Activated naive CD8-positive, alpha-beta T cell treated with anti-CD3 and anti-CD28 coated beads for 36 hours (primary cell): ENCODE measurements around the gene CFAP68. TPM values are rescaled to one million over a fixed set of nuclear protein-coding genes. Genes with fewer than 3 reads are reported as not detected.

Source experiments
- DNase-seq: peaks from one replicate; pipeline ENCODE4 v3.0.0; 2021
- H3K27ac Mint-ChIP-seq: one replicate; pipeline ENCODE4 v1.8.0; 2022; ENCODE audit warnings: mild to moderate bottlenecking, moderate library complexity, mixed read lengths
- H3K27me3 Mint-ChIP-seq: one replicate; pipeline ENCODE4 v1.8.0; 2022; ENCODE audit warnings: mild to moderate bottlenecking, mixed read lengths
- H3K36me3 Mint-ChIP-seq: one replicate; pipeline ENCODE4 v1.8.0; 2021; ENCODE audit warnings: mild to moderate bottlenecking, mixed read lengths
- H3K4me1 Mint-ChIP-seq: one replicate; pipeline ENCODE4 v1.8.0; 2021; ENCODE audit warnings: mixed read lengths
- H3K4me3 Mint-ChIP-seq: one replicate; pipeline ENCODE4 v1.8.0; 2022; ENCODE audit warnings: mild to moderate bottlenecking, moderate library complexity, mixed read lengths
- H3K9me3 Mint-ChIP-seq: one replicate; pipeline ENCODE4 v1.8.0; 2022; ENCODE audit warnings: mixed read lengths
- total RNA-seq, 2 experiments: library from RNA; stranded (reverse); gene quantifications; one replicate each; pipeline ENCODE4 v1.2.3, GENCODE V29; 2021

Gene CFAP68
- total RNA-seq, 2 experiments from 2014 or later, result 45.8 to 47.0 TPM

DNA sequence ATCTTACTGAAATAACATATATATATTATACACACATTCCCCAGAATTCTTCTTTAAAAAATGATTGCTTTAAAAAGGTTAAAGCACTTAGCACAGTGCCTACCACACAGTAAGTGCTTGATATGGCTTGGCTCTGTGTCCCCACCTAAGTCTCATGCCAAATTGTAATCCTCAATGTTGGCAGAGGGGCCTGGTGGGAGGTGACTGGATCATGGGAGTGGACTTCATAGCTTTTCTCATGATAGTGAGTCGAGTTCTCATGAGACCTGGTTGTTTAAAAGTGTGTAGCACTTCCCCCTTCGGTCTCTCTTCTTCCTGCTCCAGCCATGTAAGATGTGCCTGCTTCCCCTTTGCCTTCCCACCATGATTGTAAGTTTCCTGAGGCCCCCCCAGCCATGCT is 26.1 kb downstream of the CFAP68 start:
- peaks cover 5% of the 10 kb centered on the region for H3K9me3 Mint-ChIP-seq
- no peak overlapping the region for H3K27ac Mint-ChIP-seq
- H3K4me3 Mint-ChIP-seq, result no peak overlapping the region
- no peaks in the 10 kb centered on the region for H3K4me1 Mint-ChIP-seq
- H3K36me3 Mint-ChIP-seq, result peaks cover 6% of the 10 kb centered on the region
- peaks cover 13% of the 10 kb centered on the region for H3K27me3 Mint-ChIP-seq
- DNase-seq, result no peak

DNA sequence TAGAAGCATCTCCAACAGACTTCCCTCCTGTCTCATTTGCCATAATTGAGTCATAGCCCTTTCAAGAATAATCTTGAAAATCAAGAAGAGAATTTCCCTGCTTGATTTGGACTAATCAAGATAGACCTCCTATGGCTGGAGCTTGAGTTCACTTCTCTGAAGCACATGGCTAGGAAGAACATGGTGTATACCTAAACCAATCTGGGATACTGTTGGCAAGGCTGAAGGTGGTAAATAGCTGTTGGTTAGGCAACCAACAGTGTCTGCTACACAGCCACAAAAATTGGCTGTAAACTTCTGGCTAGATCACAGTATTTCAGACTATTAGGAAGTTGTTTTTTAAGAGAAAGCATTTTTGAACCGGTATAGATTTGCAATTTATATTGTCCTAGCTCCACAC is 27.3 kb downstream of the CFAP68 start:
- peaks cover 6% of the 10 kb centered on the region for H3K36me3 Mint-ChIP-seq
- no peak overlapping the region for H3K27ac Mint-ChIP-seq
- H3K9me3 Mint-ChIP-seq, result peaks cover 5% of the 10 kb centered on the region
- DNase-seq, result no peak
- H3K4me1 Mint-ChIP-seq, result no peaks in the 10 kb centered on the region
- H3K4me3 Mint-ChIP-seq, result no peak overlapping the region
- peaks cover 24% of the 10 kb centered on the region for H3K27me3 Mint-ChIP-seq

DNA sequence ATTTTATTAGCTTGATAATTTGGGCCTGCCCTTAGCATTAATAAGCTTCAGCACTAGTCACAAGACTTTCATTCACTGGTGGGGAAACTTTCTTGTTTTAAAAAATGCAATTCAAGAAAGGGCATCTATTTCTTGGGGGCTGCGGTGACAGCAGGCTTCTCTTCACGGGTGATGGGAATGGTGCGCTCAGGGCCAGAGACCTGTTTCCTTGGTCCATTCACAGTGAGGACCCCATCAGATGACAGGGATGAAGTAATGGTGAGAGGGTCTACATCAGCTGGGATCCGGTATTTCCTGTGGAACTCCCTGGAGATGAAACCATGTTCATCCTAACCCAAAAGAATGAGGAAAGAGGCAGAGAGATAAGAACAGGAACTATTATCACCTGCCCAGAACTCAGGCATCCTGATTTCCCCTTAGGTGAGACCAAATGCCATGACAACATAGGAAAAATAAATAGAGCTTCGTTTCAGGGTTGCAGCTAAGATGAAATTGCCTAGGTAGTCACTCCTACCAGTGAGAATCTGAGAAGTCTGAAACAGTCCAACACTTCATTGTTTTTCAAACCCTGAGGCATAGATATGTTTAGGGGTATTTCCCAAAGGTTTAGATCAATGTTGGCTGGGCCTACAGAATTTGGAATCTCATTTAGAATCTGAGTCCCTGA is 29.4 kb downstream of the CFAP68 start:
- Mint-ChIP-seq H3K27ac (no peak overlapping the region), H3K27me3 (peaks cover 40% of the 10 kb centered on the region), H3K4me1 (peaks cover 3% of the 10 kb centered on the region), H3K4me3 (no peak overlapping the region), H3K9me3 (peaks cover 5% of the 10 kb centered on the region), H3K36me3 (peaks cover 6% of the 10 kb centered on the region)
- no peak for DNase-seq

DNA sequence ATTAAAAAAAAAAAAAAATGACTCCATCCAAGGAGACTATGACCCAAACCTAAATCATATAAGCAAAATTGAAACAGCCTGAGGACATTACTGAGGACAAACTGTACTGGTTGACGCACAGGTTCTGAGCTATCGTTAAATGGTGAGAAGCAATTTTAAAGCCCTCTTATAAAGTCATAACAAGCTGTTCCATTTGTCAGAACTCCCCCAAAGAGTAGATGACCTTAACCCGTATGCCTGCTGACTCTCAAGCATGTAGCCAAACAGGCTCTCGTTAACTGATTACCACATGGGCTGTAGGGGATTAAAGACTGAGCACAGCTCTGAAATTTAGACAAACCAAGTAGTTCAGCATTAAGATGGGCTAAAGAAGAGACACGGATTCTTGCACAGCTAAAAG is 30.0 kb downstream of the CFAP68 start:
- peaks cover 5% of the 10 kb centered on the region for H3K9me3 Mint-ChIP-seq
- DNase-seq, result no peak
- H3K36me3 Mint-ChIP-seq, result peaks cover 6% of the 10 kb centered on the region
- no peak overlapping the region for H3K4me3 Mint-ChIP-seq
- peaks cover 46% of the 10 kb centered on the region for H3K27me3 Mint-ChIP-seq
- peaks cover 3% of the 10 kb centered on the region for H3K4me1 Mint-ChIP-seq
- H3K27ac Mint-ChIP-seq, result no peak overlapping the region

DNA sequence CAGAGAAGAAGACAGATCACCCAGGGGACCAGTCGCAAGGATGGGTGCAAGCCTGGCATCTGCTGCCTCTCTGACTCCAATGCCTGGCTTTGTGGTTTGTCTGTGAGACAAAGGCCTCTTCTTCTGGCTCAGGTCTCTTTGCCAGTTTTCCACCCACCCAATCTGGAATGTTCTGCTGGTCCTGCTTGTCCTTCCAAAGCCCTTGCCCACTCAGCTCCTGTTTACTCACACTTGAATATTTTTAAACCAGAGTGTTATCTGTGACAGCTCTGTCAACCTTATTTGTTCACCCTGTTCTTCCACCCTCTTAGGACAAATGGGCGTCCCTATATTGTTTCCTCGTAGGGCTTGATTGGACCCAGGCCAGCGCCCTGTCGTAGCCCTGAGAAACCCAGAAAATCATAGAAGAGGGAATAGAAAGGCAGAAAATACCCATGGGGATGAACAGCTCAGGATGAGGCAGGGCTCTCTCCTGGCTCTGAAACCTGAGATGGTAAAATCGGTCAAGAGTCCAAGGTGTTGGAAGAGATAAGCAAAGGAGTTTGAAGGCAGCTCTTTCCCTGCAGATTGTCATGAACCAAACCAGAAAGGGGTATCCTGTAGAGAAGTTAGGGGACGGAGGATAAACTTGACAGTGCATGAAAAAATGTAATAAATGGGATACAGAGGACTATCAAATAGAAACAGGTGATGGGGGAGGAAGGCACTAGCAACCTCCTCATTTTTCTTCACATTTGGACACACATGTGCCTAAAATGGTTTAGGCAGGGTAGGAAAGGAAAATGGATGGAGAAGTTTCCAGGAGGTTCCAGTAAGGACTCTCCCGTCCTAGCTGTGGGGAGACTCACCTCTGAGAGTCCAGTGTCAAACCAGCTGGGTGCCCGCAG is 31.6 kb downstream of the CFAP68 start:
- no peaks in the 10 kb centered on the region for H3K9me3 Mint-ChIP-seq
- H3K27me3 Mint-ChIP-seq, result peaks cover 46% of the 10 kb centered on the region

DNA sequence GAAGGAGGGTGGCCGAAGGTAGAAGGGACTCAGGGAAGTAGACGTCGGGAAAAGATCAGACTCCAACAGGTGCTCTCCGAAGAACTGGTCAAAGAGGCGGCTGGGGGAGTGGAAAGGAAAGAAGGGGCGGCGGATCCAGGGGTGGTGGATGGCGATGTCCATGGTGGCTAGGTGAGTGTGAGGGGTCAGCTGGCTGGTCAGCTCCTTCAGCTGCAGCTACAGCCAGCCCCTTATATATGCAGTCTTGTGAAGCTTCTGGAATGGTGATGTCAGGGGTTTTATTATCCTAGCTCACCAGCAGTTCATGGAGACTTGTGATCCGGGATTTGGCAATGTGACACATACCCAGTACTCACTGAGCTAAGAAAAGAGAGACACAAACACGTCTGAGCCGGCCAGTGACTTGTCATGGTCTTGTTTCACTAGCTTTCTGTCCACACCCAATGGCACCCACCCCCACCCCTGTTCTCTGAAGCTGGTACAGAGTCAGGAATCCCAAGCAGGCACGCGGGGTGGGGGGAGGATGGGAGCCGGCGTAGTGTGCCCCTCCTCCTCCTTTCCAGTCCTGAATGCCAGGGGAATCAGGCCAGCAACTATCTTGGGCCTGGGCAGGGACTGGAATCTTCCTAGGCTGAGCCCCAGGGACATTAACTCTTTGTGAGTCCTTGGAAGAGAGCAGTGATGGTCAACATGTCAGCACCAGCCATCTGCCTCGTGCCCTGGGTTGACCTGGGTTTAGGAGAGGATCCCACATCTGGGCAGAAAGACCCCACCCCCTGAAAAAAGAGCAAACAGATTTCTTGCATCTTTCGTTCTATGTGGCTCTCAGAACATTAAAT is 32.4 kb downstream of the CFAP68 start, which contains the start of gene CRYAB:
Gene CRYAB (minus strand): TSS at position 208 of the 839 bp plus-strand sequence. CDS start 46 bp downstream, at position 162.
- H3K27me3 Mint-ChIP-seq, result peaks cover 52% of the 10 kb centered on the region
- peaks cover 3% of the 10 kb centered on the region for H3K4me1 Mint-ChIP-seq
- H3K9me3 Mint-ChIP-seq, result no peaks in the 10 kb centered on the region
- H3K36me3 Mint-ChIP-seq, result no peaks in the 10 kb centered on the region
- no peak for DNase-seq
- H3K4me3 Mint-ChIP-seq, result no peak within 1 kb of the TSS
- no peak within 1 kb of the TSS for H3K27ac Mint-ChIP-seq

More for the DNA sequence above, 31.6 kb downstream of the CFAP68 start:
- H3K27ac Mint-ChIP-seq, result no peak overlapping the region
- H3K36me3 Mint-ChIP-seq, result no peaks in the 10 kb centered on the region
- no peak overlapping the region for H3K4me3 Mint-ChIP-seq
- H3K4me1 Mint-ChIP-seq, result peaks cover 3% of the 10 kb centered on the region
- no peak for DNase-seq

DNA sequence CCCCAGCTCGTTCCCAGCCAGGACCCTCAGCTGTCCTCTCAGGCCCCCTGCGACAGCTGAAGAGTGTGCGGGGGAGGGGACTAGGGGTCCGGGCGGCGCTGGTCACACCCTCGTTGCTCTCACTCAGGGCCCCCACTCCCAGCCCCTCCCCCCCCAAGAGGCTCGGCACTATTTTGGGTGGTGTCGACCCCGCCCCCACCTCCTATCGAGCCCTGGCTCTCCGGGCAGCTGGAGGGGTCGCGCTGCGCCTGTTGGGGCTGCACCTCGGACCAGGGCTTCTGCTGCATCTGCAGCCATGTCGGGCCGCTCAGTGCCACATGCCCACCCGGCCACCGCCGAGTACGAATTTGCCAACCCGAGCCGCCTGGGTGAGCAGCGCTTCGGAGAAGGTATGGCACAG is 33.2 kb downstream of the CFAP68 start, which contains the start of gene HSPB2:
Gene HSPB2 (plus strand): TSS at position 200 of the 400 bp plus-strand sequence. CDS start 96 bp downstream, at position 296.
- peaks cover 3% of the 10 kb centered on the region for H3K4me1 Mint-ChIP-seq
- DNase-seq, result no peak
- no peaks in the 10 kb centered on the region for H3K9me3 Mint-ChIP-seq
- H3K27ac Mint-ChIP-seq, result no peak within 1 kb of the TSS
- no peak within 1 kb of the TSS for H3K4me3 Mint-ChIP-seq
- H3K36me3 Mint-ChIP-seq, result no peaks in the 10 kb centered on the region
- peaks cover 51% of the 10 kb centered on the region for H3K27me3 Mint-ChIP-seq

DNA sequence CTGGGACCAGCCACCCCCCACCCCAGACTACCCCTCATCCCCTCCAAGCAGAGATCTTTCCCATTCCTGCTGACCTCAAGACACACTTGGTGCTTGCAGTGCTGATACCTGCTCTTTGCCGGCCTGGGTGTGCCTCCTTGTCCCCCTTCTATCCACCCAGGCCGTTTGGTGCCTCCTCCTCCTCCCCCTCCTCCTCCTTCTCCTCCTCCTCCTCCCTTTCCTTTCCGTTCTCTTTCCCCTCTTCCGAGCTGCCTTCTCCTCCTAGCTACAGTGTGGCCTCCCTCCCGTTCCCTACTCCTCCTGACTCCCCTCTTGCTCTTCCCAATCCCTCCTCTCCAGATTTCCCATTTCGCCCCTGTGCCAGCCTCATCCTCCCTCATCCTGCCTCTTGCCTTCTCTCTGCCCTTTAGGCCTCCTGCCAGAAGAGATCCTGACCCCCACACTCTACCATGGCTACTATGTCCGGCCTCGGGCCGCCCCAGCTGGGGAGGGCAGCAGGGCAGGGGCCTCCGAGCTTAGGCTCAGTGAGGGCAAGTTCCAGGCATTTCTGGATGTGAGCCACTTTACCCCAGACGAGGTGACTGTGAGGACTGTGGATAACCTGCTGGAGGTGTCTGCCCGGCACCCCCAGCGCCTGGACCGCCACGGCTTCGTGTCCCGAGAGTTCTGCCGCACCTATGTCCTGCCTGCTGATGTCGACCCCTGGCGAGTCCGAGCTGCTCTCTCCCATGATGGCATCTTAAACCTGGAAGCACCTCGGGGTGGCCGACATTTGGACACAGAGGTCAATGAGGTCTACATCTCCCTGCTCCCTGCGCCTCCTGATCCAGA is 33.9 kb downstream of the CFAP68 start:
- no peak overlapping the region for H3K4me3 Mint-ChIP-seq
- peaks cover 3% of the 10 kb centered on the region for H3K4me1 Mint-ChIP-seq
- no peak overlapping the region for H3K27ac Mint-ChIP-seq
- H3K27me3 Mint-ChIP-seq, result peaks cover 51% of the 10 kb centered on the region
- H3K9me3 Mint-ChIP-seq, result no peaks in the 10 kb centered on the region
- no peaks in the 10 kb centered on the region for H3K36me3 Mint-ChIP-seq
- DNase-seq, result no peak

DNA sequence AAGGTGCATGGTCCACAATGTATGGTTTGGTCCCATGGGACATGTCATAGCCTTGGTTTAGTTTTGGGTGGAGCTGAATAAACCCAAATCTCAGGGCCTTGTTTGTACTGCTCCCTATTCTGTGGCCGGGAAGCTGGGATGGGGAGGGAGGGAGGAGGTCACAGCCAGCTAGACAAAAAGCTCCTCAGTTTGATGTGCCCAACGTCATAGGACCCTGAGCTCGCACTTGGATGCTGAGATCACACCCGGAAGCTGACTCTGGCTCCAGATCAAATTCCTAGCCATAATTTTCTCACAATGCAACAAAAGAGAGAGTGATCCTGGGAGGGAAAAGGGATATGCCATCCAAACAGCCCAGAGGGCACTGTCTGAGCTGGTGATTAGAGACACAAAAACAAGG is 34.7 kb downstream of the CFAP68 start:
- Mint-ChIP-seq H3K36me3 (no peaks in the 10 kb centered on the region), H3K4me3 (no peak overlapping the region), H3K27me3 (peaks cover 51% of the 10 kb centered on the region), H3K9me3 (no peaks in the 10 kb centered on the region), H3K27ac (no peak overlapping the region), H3K4me1 (peaks cover 3% of the 10 kb centered on the region)
- no peak for DNase-seq

DNA sequence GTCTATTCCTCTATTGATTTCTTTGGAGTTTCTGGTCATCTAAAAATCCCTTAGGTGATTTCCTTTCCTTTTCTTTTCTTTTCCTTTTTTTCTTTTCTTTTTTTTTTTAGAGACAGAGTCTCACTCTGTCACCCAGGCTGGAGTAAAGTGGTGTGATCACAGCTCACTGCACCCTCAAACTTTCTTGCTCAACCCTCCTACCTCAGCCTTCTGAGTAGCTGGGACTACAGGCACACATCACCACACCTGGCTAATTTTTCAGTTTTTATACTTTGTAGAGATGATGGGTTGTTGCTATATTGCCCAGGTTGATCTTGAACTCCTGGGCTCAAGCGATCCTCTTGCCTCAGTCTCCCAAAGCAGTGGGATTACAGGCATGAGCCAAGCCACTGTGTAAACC is 37.4 kb downstream of the CFAP68 start:
- Mint-ChIP-seq H3K27ac (no peak overlapping the region), H3K36me3 (no peaks in the 10 kb centered on the region), H3K4me1 (peaks cover 3% of the 10 kb centered on the region), H3K9me3 (no peaks in the 10 kb centered on the region), H3K4me3 (no peak overlapping the region), H3K27me3 (peaks cover 39% of the 10 kb centered on the region)
- no peak for DNase-seq

DNA sequence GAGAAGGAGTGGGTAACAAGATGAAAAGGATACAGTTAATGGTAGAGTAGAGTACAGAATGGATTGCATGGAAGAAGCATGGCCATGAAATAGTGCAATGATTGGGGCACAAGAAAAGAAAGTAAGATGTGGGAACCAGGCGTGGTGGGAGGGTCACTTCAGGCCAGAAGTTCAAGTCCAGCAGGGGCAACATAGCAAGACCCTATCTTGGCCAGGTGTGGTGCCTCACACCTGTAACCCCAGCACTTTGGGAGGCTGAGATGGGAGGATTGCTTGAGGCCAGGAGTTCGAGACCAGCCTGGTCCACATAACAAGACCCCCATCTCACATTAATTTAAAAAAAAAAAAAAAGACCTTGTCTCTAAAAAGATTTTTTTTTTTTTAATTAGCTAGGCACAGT is 38.0 kb downstream of the CFAP68 start:
- H3K27me3 Mint-ChIP-seq, result peaks cover 34% of the 10 kb centered on the region
- no peak overlapping the region for H3K4me3 Mint-ChIP-seq
- no peaks in the 10 kb centered on the region for H3K9me3 Mint-ChIP-seq
- no peak for DNase-seq
- no peaks in the 10 kb centered on the region for H3K36me3 Mint-ChIP-seq
- no peak overlapping the region for H3K27ac Mint-ChIP-seq
- H3K4me1 Mint-ChIP-seq, result peaks cover 2% of the 10 kb centered on the region

DNA sequence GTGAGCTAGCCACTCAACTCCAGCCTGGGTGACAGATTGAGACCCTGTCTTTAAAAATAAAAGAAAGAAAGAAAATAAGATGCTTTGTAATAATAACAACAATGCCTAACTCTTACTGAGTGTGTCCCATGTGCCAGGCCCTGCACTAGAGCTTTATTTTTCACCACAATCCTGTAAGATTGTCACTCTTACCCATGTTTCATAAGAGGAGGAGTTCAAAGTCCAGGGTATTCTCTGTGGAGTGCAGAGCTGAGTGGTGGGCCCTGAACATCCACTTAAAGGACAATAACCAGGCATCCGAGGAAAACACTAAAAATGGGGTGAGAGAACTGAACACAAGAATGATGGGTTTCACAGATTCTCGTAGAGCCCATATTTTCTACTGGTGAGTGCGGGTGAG is 38.4 kb downstream of the CFAP68 start:
- no peak for DNase-seq
- Mint-ChIP-seq H3K4me1 (peaks cover 2% of the 10 kb centered on the region), H3K36me3 (no peaks in the 10 kb centered on the region), H3K4me3 (no peak overlapping the region), H3K27ac (no peak overlapping the region), H3K27me3 (peaks cover 31% of the 10 kb centered on the region), H3K9me3 (no peaks in the 10 kb centered on the region)

DNA sequence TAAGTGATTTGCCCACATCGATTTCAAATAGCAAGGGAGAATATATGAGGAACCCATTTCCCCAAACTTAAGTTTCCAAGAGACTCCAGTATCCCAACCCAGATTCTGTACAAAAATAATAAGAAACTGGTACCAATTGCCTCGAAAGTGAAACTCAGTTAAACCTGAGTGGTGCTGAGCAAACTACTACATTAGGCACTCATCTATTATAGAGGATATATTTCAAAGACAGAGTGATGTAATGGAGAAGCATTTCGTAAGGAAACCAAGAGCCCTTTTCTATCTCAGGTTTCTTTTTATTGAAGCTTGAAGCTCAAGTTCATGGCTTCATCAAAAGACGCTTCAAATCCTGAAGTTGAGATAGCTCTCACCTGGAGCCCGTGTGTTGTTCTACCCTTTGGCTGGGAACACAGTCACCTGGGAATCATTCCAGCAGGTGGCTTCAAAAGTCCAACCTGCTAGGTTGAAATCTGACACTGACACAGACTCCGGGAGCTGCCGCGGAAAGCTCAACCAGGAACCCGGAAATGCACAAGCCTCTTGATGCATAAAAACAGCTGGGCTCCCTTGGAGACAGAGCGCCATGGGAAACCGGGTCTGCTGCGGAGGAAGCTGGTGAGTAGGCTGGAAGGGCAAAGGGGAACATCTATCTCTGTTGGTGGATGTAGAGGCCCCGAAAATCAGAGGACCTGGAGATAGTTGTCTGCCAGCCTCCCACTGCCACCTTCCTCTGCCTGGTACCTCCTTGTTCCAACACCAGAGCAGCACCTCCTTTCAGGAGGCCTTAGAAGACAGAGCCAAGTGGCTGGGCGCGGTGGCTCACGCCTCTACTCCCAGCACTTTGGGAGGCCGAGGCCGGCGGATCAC is 39.3 kb downstream of the CFAP68 start, which contains the start of gene C11orf52:
Gene C11orf52 (plus strand): TSS at position 524 of the 867 bp plus-strand sequence. CDS start 60 bp downstream, at position 584.
- no peaks in the 10 kb centered on the region for H3K9me3 Mint-ChIP-seq

More for the DNA sequence above, 39.3 kb downstream of the CFAP68 start, which contains the start of gene C11orf52:
- DNase-seq, result no peak
- Mint-ChIP-seq H3K27ac (no peak within 1 kb of the TSS), H3K4me1 (peaks cover 2% of the 10 kb centered on the region), H3K36me3 (no peaks in the 10 kb centered on the region), H3K27me3 (peaks cover 27% of the 10 kb centered on the region), H3K4me3 (no peak within 1 kb of the TSS)
